Activated CD8-positive, alpha-beta memory T cell treated with anti-CD3 and anti-CD28 coated beads for 4 hours (primary cell): ENCODE results near the gene NPR2.
A peak's percentile ranks its signal among the peaks of the same experiment; 100 is the strongest.

ENCODE experiments used
- DNase-seq, 2 donors: peaks; one replicate each; pipeline ENCODE4 v3.0.0-alpha.2; 2020; ENCODE audit warnings: low read depth in 2 of 2

NPR2 gene

DNA sequence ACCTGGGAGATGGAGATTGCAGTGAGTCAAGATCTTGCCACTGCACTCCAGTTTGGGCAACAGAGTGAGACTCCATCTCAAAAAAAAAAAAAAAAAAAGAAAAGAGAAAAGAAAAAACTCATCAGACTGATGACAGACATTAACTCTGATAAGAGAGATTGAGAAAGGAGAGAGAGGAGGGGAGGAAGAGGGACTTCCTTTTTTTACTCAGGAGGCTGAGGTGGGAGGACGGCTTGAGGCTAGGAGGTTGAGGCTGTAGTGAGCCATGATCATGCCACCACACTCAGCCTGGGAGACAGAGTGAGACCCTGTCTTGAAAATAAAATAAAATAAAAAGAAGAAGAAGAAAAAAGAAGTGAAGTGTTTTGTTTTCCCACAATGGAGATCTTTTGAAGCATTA is 27.6 kb upstream of the NPR2 start:
- DNase-seq, result no peak

DNA sequence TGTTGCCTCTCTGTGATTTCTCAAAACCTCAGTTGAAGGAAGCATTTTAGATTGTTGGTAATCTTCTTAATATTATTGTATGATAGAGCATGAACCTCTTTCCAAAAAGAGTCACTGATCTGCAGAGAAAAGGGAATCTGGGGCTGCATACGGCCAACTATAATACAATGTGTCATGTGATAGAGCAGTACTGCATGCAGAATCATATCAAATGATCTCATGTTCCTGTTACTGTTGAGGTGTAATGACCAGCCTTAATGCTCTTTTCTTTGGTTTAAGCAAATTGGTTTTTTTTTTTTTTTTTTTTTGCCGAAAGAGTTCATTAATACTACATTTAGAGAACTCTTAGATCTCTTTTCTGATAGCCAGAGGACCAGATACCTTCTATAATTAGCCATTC is 24.4 kb upstream of the NPR2 start:
- no peak for DNase-seq

DNA sequence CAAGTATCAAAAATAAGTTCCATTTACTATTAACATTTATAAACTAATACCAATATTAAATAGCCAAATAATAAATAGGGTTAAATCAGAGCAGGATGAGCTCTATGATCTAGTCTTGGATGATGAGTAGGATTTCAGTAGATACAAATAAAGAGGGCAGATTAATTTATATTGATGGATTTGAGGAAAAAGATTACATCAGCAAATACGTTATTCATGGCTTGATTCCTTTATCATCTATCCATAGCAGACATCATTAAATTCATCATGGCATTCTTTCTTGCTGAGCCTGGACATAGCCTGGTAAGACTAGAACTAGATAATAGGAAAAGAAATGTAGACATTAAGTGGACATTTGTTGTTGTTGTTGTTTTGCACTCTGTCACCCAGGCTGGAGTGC is 23.9 kb upstream of the NPR2 start:
- no peak for DNase-seq

DNA sequence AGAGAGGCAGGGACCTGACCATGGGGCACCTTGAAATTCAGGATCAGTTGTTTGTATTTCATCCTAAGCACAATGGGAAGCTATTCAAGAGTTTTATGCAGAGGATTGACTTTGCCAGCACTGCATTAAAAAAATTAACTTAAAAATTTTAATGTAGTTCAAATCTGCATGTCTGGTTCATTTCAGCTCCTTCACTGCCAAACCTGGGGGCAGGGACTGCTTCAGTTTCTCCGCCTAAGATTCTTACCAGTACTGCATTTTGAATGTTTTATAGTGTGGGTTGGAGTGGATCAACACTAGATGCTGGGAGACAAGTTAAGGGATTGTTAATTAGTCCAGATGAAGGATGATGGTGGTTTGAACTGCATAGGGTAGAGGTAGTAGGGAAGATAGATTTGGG is 21.6 kb upstream of the NPR2 start:
- no peak for DNase-seq

DNA sequence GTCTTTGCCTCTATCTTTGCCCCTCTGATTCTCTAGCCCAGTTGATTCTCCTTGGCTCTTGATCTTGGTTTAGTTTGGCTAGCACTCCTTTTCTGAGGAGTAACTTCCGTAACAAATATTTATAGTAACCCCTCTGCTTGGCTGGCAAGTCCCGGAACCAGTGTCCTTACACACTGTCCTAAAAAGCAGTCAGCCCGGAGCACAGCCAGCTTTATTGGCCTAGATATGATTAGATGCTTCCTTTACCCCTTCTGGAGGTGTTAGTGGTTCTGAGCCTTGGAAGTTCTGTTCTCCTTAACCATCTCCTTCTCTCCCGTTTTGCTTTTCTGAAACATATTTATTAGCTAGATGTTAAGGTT is 20.3 kb upstream of the NPR2 start:
- no peak for DNase-seq

DNA sequence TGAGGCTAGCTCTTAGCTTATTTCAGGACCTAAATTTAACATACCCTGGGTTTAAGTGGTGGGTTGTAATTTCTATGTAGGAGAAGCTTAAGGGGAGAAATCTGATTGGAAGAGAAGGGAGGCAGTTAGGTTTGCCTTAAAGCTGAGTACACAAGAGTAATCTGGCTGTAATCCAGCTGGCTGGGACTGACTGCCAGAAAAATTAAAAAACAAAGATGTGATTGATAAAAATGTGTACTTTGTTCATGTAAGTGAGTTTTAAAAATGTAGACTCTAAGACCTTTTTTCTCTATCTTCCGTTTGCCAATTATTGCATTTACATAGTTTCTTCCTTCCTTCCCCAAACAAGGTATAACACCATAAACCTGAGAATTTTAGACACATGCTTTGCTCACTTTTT is 19.9 kb upstream of the NPR2 start:
- no peak for DNase-seq

DNA sequence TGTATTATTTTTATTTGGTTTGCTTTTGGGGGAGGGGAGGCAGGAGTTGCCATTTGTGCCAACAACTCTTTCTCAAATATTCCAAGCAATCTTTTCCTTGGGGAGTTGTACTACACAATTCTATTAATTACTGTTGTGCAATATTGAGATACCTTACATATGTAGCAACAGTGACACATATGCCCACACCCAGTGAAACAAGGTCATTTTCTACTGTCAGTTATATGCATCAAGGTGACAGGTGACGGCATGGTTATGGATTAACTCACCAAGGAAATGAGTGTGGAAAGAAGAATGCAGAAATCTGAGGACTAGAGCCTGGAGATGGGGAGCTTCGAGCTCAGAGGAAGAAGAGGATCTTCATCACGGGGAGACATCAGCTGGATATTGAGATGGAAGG is 19.4 kb upstream of the NPR2 start:
- no peak for DNase-seq

DNA sequence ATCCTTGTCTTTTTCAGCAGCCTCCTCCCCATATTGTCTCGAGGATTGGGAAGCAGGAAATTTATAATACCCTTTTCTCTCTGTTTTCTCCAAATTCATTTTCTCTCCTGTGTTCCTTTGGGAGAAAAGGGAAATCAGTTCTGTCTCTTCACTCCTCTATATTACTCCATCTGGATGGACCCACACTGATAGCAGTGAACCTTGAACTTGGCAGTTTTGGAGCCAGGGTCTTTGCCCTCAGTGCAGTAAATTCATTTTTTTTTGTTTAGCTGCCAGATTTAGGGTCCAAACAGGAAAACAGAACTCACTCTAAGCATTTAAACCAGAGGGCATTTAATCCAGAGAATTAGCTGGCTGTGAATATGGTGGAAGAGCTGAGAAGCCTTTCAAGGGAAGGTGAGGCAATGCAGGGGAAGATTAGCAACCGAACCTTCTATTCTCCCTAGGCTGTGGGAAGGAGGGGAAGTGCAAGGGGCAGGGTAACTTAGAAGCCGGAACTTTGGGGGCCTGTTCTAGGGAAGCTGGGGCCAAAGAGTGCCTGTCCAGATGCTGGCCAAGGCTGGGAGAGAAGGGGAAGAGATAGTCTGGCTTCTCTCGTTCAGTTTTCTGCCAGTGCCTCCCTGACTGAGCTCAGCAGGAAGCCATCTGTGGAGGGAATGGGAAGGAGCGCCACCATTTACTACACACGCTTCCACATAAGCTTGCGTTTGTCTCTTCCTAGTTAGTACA is 16.3 kb upstream of the NPR2 start:
- DNase-seq, result no peak

DNA sequence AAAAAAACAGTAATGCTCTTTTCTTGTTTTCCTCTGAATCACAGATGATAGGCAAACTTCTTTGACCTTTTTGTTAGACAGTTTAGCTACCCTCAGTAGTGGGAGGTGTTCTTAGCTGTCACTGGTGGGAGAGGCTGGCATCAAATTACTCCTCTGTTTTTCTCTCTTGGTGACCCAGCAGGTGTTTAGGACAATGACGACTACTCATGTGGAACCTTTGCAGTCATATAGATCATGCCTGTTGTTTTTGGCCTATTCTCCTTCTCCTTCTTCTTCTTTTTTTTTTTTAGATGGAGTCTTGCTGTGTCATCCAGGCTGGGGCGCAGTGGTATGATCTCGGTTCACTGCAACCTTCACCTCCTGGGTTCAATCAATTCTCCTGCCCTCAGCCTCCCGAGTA is 15.4 kb upstream of the NPR2 start:
- DNase-seq, result no peak

DNA sequence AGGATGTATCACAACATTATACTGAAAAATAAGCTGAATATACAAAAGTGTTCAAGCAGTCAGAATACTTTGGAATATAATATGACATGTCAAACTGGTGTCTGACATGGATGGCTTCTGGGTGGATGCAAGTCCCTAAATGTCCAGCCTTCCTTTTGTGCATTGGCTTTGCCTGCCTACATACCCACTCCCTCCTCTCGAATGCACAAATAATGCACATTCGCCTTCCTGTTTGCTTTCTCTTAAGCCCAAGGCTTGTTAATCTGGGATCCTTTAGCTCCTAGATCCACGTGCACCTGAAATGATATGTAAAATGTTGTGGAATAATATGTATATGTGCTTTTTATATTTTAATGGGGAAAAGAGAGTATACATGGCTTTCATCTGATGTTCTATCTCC is 12.9 kb upstream of the NPR2 start:
- DNase-seq, result no peak

DNA sequence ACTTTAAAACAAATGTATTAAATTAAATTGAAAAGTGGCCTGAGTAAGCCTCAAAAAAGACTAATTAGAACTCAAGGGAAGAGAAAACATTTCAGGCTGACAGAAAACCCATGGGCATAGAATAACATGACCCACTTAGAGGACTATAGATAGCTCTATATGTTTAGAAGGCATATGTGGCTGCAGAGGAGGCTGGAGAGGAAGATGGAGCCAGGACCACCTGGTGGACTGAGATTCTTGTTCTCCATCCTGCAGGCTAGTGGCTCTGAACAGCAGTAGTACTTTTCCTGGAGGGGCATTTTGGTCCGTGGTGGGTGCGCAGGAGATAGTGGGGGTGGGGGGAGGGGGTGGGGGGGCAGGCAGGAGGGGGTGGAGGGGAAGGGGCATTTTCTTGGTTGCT is 10.3 kb upstream of the NPR2 start:
- no peak for DNase-seq

DNA sequence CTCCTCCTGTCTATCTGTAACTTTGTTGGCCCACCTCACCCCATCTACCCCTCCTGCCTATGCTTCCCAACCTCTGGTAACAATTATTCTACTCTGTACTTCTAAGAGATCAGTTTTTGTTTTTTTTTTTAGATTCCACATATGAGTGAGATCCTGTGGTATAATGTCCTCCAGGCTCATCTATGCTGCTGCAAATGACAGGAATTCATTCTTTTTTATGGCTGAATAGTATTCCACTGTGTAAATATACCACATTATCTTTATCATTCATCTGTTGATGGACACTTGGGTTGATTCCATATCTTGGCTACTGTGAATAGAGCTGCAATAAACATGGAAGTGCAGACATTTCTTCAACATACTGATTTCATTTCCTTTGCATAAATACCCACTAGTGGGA is 8.0 kb upstream of the NPR2 start:
- no peak for DNase-seq

DNA sequence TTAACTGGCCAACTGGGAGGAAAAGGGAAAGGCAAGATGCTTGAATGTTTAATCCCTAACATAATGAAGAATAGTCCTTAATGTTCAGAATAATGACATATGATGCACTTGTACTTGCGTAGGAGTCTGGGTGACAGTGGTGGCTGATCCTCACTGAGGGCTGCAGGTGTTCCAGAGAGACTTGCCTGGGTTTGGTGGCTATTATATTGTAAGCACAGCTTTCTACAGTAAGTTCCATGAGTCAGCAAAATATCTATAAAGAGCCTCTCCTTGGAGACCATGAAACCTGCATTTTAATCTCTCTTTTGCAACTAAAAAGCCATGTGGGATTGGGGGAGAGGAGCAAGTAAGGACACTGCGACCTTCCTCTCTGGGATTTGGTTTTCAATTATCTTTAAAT is 1.9 kb upstream of the NPR2 start:
- DNase-seq, result no peak

DNA sequence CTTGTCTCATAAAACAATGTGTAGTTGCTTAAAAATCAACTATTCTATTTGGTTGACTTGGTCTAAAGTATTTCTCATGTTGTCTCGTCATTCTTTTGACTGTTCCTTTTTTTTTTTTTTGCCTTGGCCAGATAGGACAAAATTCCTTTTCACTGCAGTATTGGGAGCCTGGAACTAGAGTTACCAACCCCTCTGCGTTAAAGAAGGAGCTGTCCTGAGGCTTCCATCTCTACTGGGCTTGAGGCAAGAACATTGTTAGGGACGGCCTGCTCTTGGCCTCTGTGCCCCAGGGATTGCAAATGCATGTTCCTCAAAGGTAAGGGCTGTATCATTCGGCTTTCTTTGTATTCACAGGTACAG is 1.4 kb upstream of the NPR2 start:
- no peak for DNase-seq

DNA sequence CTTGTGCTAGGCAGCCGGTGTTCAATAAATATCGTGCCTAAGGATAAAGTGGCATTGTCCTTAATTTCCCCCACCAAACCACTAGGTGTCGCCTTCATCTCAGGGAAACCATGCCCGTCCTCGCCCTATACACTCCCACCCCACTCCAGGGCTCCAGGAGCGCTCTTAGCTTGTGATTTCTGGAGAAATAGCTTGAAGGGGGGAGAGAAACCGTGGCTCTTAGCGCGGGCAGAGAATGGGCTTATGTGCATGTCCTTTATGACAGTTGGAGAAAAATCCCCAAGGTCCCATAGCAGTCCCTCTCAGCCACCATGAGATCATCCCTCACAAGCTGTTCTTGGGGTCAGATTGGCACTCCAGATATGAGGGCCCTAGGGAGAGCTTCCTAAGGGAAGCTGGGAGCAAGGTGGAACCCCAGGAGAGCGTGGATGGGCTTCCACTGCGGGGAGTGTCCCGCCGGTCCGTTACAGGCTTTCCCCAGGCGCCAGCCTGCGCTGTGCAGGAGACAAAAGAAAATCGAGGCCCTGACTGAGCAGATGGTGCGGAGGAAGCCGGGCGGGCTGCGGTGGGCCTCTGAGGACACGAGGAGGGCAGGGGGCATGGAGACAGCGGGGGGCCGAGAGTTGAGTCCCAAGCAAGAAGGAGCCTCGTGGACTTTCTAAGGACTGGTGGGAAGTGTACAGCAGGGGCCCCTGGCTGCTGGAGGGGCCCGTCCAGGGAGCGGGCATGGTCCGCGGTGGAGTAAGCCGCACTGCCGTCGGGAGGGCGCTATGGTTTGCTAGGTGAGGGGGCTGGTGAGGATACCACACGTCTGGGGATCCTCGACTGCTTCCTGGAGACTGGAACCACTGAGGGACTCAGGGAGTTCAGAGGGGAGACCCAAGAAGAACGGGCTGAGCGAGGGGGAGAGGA is 750 bp upstream of the NPR2 start:
- peak; percentile 14 to 30 for DNase-seq

DNA sequence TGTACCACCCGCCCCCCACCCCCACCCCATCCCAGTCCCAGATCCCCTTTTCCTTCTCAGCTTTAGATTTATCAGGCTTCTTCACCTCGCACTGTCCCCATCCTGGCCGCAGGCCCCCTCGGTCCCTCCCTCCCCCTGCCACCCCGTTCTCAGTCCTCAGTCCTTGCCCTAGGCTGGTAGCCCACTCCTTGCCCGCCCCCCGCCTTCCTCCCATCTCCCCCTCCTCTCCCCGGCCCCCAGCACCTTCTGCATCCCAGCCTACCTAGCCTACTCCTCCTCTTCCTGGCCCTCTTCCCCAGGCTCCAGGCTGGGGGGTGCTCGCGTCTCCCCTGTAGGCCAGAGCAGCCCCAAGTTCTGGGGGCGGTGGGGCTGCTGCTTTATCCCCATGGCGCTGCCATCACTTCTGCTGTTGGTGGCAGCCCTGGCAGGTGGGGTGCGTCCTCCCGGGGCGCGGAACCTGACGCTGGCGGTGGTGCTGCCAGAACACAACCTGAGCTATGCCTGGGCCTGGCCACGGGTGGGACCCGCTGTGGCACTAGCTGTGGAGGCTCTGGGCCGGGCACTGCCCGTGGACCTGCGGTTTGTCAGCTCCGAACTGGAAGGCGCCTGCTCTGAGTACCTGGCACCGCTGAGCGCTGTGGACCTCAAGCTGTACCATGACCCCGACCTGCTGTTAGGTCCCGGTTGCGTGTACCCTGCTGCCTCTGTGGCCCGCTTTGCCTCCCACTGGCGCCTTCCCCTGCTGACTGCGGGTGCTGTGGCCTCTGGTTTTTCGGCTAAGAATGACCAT is 828 bp downstream of the NPR2 start:
- DNase-seq, result no peak

DNA sequence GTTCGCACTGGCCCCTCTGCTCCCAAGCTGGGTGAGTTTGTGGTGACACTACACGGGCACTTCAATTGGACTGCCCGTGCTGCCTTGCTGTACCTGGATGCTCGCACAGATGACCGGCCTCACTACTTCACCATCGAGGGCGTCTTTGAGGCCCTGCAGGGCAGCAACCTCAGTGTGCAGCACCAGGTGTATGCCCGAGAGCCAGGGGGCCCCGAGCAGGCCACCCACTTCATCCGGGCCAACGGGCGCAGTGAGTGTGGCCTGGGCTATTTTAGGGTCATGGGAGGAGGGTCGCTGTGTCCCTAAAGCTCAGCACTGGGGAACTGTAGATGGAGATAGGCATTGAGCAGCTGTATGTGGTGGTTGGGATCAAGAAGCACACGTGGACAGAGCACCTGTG is 1.4 kb downstream of the NPR2 start:
- no peak for DNase-seq

DNA sequence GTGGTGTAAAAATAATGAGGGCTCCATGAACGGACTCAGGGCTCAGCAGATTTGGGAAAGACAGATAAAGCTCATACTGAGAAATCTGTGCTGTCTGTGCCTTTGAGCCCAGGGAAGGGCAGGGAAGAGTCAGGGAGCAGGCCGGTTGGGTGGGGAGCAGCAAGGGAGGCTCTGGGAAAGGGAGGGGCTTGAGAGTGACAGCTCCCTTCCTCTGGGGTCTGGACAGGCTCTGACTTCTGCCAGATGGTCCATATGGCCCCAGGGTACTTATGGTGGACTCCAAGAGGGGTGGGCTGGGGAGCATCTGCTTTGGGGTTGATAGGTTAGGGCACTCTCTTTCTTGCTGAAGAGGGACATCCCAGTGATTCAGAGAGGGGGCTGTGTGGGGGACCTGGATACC is 2.1 kb downstream of the NPR2 start:
- DNase-seq, result no peak

DNA sequence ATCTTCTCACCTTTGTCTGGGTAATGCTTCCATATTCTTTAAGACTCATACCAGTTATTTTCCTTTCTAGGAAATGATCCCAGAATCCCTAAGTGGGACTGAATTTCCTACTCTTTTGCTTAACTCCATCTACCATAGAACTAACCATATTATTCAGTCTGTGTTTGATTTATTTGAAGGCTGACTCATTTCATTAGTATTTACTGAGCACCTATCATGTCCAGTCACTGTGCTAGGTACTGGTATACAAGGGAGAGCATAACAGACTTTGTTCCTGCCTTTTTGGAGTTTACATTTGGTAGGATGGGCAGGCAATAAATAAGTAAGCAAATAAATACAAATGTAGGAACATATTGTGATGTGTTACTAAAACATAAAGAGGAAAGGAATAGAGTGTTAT is 4.3 kb downstream of the NPR2 start:
- no peak for DNase-seq

DNA sequence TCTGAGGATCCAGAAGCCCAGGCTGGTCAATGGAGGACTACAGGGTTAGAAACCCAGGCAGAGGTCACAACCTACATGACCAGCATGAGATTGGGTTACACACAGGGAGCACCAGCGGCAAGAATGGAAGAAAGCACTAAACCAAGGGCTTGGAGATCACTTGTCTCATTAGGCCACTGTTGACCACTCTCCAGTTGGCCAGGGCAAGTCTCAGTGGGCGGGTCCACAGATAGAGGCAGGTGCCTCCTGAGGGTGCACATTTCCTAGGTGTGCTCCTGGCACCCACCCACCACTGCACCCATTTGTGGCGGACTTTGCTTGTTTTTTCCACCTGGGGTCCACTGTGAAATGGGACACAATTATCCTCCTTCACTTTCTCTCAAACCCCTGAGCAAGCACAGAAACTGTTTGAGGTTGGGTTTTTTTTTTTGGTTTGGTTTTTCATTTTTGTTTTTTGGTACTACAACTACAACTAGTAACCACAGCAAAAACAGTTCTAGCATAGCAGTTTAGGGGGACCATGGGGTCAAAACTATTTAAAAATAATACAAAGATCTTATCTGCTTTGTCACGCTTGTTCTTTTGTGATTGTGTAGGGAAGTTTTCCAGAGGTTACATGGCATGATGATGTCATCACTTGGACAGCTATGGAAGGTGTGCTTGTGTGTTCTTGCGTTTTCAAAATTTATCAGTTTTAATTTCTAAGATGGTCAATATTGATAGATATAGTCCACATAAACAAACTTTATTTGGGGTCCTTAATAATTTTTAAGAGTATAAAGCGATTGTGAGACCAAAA is 6.1 kb downstream of the NPR2 start:
- no peak for DNase-seq

DNA sequence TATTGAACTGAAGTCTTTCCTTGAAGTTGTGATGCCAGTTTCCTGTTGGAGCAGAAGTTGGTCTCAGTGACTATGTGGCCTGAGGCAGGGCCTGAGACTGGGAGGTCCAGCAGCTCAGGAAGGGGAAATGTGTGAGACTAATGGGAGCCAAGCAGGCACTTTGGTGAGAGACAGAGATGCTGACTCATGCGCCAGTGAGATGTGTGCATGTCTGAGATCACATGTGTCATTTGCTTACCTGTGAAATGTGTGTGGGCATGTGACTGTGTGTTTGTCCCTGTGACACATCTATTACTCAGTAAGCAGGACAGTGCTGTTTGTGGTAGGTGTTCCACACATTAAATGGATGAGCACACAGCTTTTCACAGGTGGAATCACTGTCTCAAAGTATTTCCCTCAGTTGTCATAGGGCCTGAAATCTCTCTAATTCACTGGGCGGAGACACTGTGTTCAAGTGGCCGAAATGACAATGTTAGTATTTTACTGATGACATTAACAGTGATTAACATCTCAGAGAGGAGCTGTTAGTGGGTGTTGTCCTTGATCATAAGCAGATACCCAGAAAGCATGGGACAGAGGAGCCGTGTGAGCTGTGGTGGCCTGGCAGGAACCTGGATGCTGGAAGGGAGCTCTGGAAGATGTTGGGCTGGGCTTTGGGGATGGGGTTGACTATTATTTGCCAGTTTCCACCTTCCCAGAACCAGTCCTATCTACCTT is 7.4 kb downstream of the NPR2 start:
- no peak for DNase-seq
